HUES48 (cell line): Measurements from ENCODE around the gene TMEM161A.
"Not testable (repeated sequence)": the region's sequence is repeated elsewhere in the genome, so short reads cannot be mapped to it uniquely, and the experiment has no call there.

ENCODE experiments used
- H3K27ac ChIP-seq: one replicate; pipeline ENCODE4 v1.7.0; 2013; ENCODE audit warnings: low read depth, low read length, inconsistent platforms
- H3K27me3 ChIP-seq: 2 replicates; pipeline ENCODE4 v1.6.1; 2013; ENCODE audit warnings: mild to moderate bottlenecking, low read length; ENCODE audit not compliant: control insufficient read depth, insufficient read depth
- H3K36me3 ChIP-seq: 2 replicates; pipeline ENCODE4 v1.6.1; 2013; ENCODE audit warnings: low read length; ENCODE audit not compliant: control insufficient read depth, insufficient read depth
- H3K4me1 ChIP-seq: 2 replicates; pipeline ENCODE4 v1.6.1; 2013; ENCODE audit warnings: mild to moderate bottlenecking, low read length; ENCODE audit not compliant: control insufficient read depth, insufficient read depth
- H3K4me3 ChIP-seq: 2 replicates; pipeline ENCODE4 v1.5.1; 2013; ENCODE audit warnings: mild to moderate bottlenecking, low read depth, low read length
- H3K9ac ChIP-seq: 2 replicates; pipeline ENCODE4 v1.6.1; 2013; ENCODE audit warnings: mild to moderate bottlenecking, low read depth, low read length, moderate library complexity
- H3K9me3 ChIP-seq: 2 replicates; pipeline ENCODE4 v1.6.1; 2013; ENCODE audit warnings: low read length; ENCODE audit not compliant: control insufficient read depth, insufficient read depth

Gene TMEM161A

DNA sequence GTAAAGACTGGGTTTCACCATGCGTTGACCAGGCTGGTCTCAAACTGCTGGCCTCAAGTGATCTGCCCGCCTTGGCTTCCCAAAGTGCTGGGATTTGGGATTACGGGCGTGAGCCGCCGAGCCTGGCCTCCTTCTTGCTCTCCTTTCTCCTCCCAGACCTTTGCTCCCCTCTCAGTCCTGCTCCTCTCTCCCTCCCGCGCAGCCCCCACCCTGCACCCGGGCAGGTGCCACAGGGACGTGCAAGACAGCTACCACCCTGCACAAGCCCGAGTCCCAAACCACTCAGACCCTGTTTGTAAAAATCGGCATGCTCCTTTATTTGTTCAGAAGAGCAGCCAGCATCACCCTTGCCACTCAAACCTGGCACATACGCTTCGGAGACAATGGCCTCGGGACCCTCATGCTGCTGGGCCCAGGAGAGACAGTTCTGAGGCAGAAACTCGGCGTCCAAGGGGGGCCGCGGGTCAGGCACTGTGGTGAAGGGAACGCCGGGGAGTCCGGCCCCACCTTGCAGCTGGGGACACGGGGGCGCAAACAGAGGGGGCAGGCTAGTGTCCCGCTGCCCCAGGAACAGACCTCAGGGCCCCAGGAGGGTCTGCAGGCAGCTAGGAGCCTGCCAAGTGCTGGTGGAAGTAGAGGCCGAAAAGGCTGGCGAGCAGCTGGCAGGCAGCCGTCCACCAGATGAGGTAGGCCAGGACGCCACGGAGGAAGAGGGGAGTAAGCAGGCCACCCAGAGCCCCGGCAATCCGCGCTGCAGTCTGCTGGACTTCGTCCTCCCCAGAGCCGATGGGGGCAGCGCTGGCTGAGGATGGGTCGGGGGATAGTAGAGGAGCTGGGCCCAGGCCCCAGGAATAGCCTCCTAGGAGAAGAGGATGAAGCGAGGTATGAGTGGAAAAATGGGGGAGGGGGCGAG lies 18.7 kb downstream of the TMEM161A start:
- Histone ChIP-seq H3K4me1 (peaks cover 13% of the 10 kb centered on the region; the same call in 1 of the 2 replicates), H3K27me3 (no peaks in the 10 kb centered on the region), H3K36me3 (peaks cover 16% of the 10 kb centered on the region), H3K9me3 (no peaks in the 10 kb centered on the region), H3K9ac (no peak overlapping the region), H3K4me3 (no peak overlapping the region), H3K27ac (peak overlapping the region; percentile 5)

DNA sequence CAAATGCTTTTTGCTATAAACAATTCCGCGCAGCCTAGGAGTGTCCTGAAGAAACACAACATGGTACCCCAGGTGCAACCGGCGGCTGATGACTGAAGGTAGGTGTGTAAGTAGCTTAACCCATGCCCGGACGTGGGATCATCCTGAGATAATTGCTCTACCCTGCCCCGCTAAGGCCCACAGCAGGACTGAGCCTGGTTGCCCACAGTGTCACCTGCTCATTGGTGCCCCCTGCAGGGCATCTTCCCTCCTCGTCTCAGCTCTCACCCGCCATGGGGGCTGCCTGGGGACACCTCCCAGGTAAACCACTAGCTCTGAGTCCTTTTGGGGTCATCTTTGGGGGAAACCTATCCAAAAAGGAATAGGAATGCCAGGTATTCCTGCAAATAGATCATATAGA lies 22.3 kb downstream of the TMEM161A start:
- Histone ChIP-seq H3K9me3 (no peaks in the 10 kb centered on the region), H3K36me3 (peaks cover 12% of the 10 kb centered on the region), H3K4me3 (no peak overlapping the region), H3K27ac (no peak overlapping the region), H3K9ac (no peak overlapping the region), H3K4me1 (peaks cover 8% of the 10 kb centered on the region; the same call in 1 of the 2 replicates), H3K27me3 (peaks cover 2% of the 10 kb centered on the region; the same call in 1 of the 2 replicates)

DNA sequence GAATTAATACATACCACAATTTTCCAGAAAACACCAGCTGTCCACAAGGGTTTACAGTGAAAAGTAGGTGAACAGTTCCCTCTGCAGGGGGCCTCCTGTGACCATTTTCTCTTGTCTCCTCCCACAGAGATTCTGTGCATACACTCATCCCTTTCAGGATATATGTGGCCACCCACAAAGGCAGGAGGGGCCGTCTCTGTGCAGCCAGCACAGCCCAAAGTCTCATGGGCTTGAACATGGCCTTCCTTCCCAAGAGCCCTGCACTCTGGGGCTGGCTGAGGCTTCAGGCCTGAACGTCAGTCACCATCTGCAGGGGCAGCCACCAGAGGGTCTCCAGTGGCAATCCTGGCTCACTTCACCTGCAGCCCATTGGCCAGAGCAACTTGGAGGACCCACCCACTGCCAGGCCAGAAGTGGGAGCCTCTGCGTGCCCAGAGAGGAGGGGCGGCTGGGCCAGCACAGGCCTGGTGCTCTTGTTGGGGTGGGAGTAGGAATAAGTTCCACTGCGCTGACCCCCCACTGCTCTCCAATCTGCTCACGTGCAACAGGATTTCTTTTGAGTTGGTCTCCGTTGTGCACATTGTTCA lies 25.1 kb downstream of the TMEM161A start:
- Histone ChIP-seq H3K27ac (no peak overlapping the region), H3K36me3 (no peaks in the 10 kb centered on the region)

DNA sequence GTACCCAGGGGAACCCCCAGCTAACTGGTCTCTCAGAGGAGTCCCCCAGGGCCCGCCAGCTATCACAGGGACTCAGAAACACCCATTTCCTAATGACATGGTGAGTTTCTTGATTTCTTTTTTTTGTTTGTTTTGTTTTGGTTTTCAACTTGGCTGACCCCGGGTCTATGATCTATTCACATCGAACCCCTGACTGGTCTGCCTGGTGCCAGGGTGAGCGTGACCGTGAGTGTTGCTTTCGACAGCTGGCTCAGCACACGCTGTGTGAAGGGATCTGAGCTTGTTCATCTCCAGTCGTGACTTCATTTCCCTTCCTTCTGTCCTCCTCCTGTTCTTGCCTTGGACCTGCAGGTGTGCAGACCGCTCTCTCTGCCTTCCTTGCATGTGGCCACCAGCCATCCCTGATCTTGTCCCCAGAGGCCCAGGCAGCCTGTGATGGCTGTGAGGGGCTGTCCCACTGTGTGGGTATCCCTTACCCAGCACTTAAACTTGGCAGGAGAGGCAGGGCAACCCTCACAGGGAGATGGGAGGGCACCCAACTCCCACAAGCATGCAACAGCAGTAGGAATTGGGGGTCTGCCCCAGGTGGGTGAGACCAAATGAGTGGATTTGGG lies 26.2 kb downstream of the TMEM161A start:
- peaks cover 8% of the 10 kb centered on the region for H3K4me1 ChIP-seq
- H3K9me3 ChIP-seq: no peaks in the 10 kb centered on the region
- no peak overlapping the region for H3K27ac ChIP-seq
- H3K27me3 ChIP-seq: peaks cover 3% of the 10 kb centered on the region; the same call in 1 of the 2 replicates
- H3K36me3 ChIP-seq: no peaks in the 10 kb centered on the region
- H3K9ac ChIP-seq: no peak overlapping the region
- H3K4me3 ChIP-seq: no peak overlapping the region

More for the DNA sequence above, 25.1 kb downstream of the TMEM161A start:
- Histone ChIP-seq H3K27me3 (peaks cover 3% of the 10 kb centered on the region; the same call in 1 of the 2 replicates), H3K4me3 (no peak overlapping the region), H3K9me3 (no peaks in the 10 kb centered on the region), H3K4me1 (peaks cover 4% of the 10 kb centered on the region; the same call in 1 of the 2 replicates), H3K9ac (no peak overlapping the region)

DNA sequence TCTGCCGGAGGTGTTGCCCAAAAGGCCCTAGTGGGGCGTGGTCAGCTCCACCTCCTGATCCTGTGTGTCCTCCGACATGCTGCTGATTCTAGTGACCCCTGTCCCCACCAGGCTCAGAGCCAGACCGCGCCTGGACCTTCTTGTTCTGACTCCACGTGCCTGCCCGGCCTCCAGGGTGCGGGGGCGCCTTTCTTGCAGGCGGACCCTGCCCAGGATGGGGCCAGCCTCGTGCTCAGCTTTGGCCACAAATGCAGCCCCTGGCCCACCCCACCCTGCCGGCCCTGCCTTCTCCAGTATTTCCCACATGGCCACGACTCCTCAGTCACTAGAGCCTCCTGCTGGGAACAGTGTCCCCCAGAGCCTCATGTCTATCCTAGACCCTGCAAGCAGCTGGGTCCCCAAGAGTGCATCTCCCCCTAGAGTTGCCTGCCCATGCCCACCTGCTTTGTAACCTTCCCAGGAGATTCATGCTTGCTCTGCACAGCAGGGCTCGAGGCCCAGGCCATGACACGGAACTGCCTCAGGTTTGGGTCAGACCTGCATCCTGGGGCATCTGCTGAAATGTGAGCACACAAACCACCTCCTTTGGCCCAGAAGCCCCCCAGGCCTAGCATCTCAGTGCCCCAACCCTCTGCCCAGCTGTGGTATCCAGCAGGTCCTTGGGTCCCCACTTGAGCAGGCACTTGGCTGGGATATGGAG lies 27.0 kb downstream of the TMEM161A start:
- Histone ChIP-seq H3K27me3 (peaks cover 3% of the 10 kb centered on the region; the same call in 1 of the 2 replicates), H3K27ac (no peak overlapping the region), H3K36me3 (no peaks in the 10 kb centered on the region), H3K9ac (no peak overlapping the region), H3K9me3 (no peaks in the 10 kb centered on the region), H3K4me1 (peaks cover 10% of the 10 kb centered on the region), H3K4me3 (no peak overlapping the region)

DNA sequence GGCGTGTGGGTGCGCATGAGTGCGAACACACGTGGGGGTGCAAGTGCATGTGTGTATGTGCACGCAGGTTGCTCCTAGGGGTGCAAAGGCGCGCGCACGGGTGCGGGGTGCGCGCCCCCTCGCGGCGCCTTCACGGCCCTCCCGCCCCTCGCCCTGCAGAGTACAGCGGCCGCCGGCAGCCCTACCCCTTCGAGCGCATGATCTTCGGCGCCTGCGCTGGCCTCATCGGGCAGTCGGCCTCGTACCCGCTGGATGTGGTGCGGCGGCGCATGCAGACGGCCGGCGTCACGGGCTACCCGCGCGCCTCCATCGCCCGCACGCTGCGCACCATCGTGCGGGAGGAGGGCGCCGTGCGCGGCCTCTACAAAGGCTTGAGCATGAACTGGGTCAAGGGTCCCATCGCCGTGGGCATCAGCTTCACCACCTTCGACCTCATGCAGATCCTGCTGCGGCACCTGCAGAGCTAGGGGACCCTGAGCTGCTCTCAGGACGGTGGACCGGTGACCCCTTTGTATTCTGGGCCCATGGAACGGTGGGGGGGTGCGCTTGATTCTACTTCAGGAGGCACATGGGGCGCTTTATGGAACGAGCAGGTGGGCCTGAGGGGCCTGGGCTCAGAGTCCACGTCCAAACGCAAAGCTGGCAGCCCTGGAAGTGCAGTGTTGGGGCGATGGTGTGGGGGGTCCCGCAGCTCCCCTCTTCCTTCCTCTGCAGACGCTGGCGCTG lies 27.7 kb downstream of the TMEM161A start:
- Histone ChIP-seq H3K4me1 (peaks cover 12% of the 10 kb centered on the region), H3K27ac (no peak overlapping the region), H3K36me3 (no peaks in the 10 kb centered on the region), H3K4me3 (peak overlapping the region; percentile 39), H3K9me3 (no peaks in the 10 kb centered on the region), H3K9ac (no peak overlapping the region), H3K27me3 (peaks cover 3% of the 10 kb centered on the region; the same call in 1 of the 2 replicates)

DNA sequence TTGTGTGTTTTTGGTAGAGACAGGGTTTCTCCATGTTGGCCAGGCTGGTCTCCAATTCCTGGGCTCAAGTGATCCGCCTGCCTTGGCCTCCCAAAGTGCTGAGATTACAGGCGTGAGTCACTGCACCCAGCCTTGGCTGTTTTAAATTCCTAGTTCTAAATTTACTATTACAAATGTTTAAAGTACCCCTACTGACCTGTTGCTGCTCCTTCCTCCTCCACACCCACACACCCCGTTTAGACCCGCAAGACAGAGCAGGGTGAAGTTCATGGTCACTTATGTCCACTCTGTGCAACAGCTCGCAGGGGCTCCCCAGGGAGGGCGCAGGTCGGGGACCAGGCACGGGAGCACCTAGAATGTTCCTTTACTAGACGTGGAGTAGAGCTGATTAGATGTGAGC lies 28.7 kb downstream of the TMEM161A start:
- H3K36me3 ChIP-seq: no peaks in the 10 kb centered on the region
- H3K4me1 ChIP-seq: peaks cover 17% of the 10 kb centered on the region
- no peaks in the 10 kb centered on the region for H3K9me3 ChIP-seq
- no peak overlapping the region for H3K9ac ChIP-seq
- H3K27me3 ChIP-seq: peaks cover 3% of the 10 kb centered on the region; the same call in 1 of the 2 replicates
- no peak overlapping the region for H3K27ac ChIP-seq
- no peak overlapping the region for H3K4me3 ChIP-seq

DNA sequence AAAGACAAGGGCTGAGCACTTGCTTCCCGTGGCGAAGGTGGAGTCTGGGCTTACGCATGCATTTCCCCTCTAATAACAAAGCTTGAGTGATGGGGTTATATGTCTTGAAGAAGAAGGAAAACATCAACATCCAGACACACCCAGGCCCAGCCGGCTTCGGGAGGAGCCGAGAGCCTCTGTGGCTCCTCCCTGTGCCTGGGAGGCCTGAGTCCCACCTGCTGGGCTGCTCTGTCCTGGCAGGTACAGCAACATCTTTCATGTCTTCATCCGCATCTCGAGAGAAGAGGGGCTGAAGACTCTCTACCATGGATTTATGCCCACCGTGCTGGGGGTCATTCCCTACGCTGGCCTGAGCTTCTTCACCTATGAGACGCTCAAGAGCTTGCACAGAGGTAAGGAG lies 30.6 kb downstream of the TMEM161A start:
- no peaks in the 10 kb centered on the region for H3K9me3 ChIP-seq
- H3K4me1 ChIP-seq: peaks cover 18% of the 10 kb centered on the region
- H3K27me3 ChIP-seq: peaks cover 3% of the 10 kb centered on the region; the same call in 1 of the 2 replicates
- H3K4me3 ChIP-seq: no peak overlapping the region
- no peaks in the 10 kb centered on the region for H3K36me3 ChIP-seq
- no peak overlapping the region for H3K9ac ChIP-seq
- no peak overlapping the region for H3K27ac ChIP-seq

DNA sequence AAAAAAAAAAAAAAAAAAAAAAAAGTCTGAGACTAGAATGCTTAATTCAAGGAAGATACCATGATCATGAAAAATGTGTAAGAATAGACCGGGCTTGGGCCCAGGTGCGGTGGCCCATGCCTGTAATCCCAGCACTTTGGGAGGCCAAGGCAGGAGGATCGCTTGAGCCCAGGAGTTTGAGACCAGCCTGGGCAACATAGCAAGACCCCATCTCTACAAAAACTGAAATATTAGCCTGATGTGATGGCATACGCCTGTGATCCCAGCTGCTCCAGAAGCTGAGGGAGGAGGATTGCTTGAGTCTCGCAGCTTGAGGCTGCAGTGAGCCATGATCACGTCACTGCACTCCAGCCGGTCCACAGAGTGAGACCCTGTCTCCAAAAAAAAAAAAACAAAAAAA lies 31.3 kb downstream of the TMEM161A start:
- peaks cover 18% of the 10 kb centered on the region for H3K4me1 ChIP-seq
- H3K9me3 ChIP-seq, H3K27ac ChIP-seq, H3K9ac ChIP-seq, H3K4me3 ChIP-seq, H3K36me3 ChIP-seq, H3K27me3 ChIP-seq: not testable (repeated sequence)

DNA sequence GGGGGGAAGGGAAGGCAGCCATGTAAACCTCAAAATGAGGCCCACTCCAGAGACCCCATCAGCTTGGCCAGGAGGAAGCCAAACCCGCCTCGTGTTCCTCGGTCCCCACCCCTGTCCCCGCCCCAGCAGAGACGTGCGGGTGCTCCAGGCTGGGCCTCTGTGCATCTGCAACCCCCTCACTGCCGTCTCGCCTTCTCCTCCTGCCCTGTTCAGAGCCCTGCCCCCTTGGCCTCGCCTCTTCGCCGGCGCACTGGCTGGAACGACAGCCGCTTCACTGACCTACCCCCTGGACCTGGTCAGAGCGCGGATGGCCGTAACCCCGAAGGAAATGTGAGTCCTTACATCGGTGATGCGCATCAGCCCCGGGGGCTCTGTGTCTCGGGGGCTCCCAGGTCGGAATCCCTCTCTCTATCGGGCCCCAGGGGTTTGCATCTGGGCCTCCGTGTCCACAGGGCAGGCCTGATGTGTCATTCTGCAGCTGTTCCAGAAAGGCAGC lies 32.2 kb downstream of the TMEM161A start:
- H3K27me3 ChIP-seq: 0 out of 2 replicates have a peak, but pooled peaks cover 2% of the 10 kb centered on the region
- H3K4me3 ChIP-seq: peak overlapping the region; percentile 69
- H3K9me3 ChIP-seq: no peaks in the 10 kb centered on the region
- H3K4me1 ChIP-seq: peaks cover 18% of the 10 kb centered on the region
- H3K27ac ChIP-seq: peak overlapping the region; percentile 72
- H3K9ac ChIP-seq: no peak overlapping the region
- H3K36me3 ChIP-seq: no peaks in the 10 kb centered on the region
